Fibroblast of the conjunctiva (primary cell): ENCODE measurements around the gene ACAA1.
"Not testable (repeated sequence)": the region's sequence is repeated elsewhere in the genome, so short reads cannot be mapped to it uniquely, and the experiment has no call there.

Experiments
- DNase-seq: peaks from one replicate; pipeline ENCODE4 v3.0.0-alpha.2; 2010; ENCODE audit warnings: low read depth

ACAA1 gene

GRCh38 chr3:38101811-38102443, 35.0 kb downstream of the ACAA1 start:
- no peak for DNase-seq

- DNase-seq, result no peak
These were observed 36.4 kb downstream of the ACAA1 start for GRCh38 chr3:38100498-38100897.

GRCh38 chr3:38099518-38099917, 37.4 kb downstream of the ACAA1 start:
- DNase-seq, result no peak

- no peak for DNase-seq
These were observed 38.6 kb downstream of the ACAA1 start for GRCh38 chr3:38098376-38098723.

GRCh38 chr3:38097446-38098375, 39.2 kb downstream of the ACAA1 start:
- no peak for DNase-seq

- no peak for DNase-seq
These were observed 41.1 kb downstream of the ACAA1 start for GRCh38 chr3:38095669-38096483.

- no peak for DNase-seq
These were observed 41.9 kb downstream of the ACAA1 start for GRCh38 chr3:38094999-38095398.

- DNase-seq, result no peak
These were observed 46.5 kb downstream of the ACAA1 start for GRCh38 chr3:38090453-38090852.

- no peak for DNase-seq
These were observed 47.8 kb downstream of the ACAA1 start for GRCh38 chr3:38089163-38089562.

GRCh38 chr3:38088126-38089078, 48.5 kb downstream of the ACAA1 start:
- no peak for DNase-seq

GRCh38 chr3:38087278-38087677, 49.6 kb downstream of the ACAA1 start:
- DNase-seq, result not testable (repeated sequence)

- no peak for DNase-seq
These were observed 50.4 kb downstream of the ACAA1 start for GRCh38 chr3:38086496-38086895.

- DNase-seq, result no peak
These were observed 51.0 kb downstream of the ACAA1 start for GRCh38 chr3:38085943-38086324.

GRCh38 chr3:38085311-38085942, 51.5 kb downstream of the ACAA1 start:
- DNase-seq, result no peak

- no peak for DNase-seq
These were observed 52.3 kb downstream of the ACAA1 start for GRCh38 chr3:38084334-38085310.

- no peak for DNase-seq
These were observed 53.0 kb downstream of the ACAA1 start for GRCh38 chr3:38083871-38084333.

GRCh38 chr3:38083254-38083653, 53.7 kb downstream of the ACAA1 start:
- DNase-seq, result not testable (repeated sequence)

- DNase-seq, result not testable (repeated sequence)
These were observed 54.6 kb downstream of the ACAA1 start for GRCh38 chr3:38082296-38082695.

GRCh38 chr3:38077073-38077472, 59.9 kb downstream of the ACAA1 start:
- not testable (repeated sequence) for DNase-seq
